Nucleus accumbens (tissue), 56 donors: ENCODE data around the gene RELL1.

ENCODE experiments used
- DNase-seq, 56 donors: peaks; one replicate each; lab custom pipeline; 2025; lab: John Stamatoyannopoulos, UW

The RELL1 gene

DNA sequence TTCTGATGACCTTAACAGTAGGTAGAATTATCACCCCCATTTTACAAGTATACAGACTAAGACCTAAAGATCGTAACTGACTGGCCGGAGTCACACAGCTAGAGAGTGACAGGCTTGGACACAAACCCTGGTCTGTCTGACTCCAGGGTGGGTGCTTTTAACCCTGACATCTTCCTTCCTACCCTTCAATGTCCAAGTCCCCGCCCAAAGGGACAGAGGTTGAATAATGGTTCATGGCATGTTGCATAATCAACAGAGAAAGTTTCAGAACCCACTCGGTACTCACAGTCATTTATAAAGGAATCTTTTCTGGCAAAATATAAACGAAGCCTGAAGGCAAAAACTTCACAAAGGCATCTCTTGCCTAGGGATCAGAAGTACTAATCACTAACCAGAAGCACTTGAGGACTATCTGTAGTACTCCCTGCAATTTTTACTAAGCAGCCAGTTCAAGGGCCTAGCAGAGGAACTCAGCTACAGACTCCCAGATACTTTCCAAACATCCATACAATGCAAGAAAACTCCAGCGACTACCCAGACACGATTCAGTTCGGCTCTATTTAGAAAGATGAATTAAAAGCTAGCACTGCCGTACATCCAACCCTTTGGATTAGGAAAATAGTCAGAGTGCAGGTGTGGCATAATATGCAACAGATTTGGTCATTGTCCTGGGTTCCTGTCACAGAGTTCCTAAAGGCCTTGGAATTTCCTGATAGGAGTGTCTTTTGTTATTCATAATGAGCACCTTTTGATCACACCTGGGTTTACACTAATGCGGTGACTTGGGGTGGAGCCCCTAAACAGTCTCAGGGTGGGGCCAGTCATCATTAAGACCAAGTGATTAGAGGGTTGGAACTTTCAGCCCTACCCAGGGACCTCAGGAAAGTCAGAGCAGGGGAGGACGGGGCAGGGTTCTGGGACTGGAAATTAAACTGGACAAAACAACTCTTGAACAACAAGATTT lies 44.0 kb downstream of the RELL1 start:
- DNase-seq, result no peak

DNA sequence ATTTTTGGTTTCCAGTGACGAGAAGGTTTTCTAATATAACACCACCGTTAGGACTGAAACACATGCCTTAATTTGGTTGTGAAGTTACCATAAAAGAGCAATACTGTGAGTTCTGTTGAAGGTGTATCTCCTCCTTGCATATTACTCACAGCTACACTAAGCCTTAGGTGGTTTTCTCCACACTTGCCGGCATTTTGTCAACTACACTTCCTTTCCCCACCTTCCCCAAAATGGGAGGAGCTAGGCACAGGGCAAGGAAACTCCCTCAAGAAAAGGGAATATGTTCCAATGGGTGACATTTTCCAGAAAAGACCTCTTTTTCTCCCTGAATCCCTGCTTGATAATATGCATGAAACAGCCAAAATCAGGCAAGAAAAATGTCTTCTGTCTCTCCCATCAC lies 44.8 kb downstream of the RELL1 start:
- DNase-seq, result no peak

DNA sequence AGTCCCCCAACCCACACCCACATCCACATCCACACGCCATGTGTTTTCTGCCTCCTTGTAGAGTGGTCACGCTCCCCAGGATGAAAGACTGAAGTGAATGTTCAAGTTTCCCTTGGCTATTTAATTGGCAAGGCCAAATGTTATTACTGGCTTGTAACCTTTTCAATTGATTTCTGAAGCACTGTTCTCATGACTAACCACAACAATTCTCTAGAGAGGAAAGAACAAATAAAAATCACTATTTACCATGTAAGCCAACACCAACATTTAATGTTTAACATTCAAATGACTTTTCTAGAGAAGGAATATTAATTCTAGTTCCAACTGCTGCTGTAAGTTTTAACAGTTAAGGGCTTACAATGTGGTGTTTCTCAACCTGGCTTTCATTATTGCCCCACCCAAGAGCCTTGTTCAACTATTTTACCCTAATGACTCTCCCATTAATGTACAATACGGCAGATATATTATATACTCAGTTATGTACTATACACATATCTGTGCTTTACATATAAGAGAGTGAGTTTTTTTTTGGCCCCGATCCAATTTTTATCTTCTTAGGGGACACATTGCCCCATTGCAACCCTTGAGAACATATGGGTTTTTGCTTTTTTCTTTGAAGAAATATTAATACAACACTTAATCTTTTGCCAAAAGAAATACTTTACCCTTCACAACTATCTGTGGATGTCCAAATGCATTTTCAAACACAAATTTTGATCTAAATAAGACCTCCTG lies 46.5 kb downstream of the RELL1 start:
- DNase-seq, result no peak

DNA sequence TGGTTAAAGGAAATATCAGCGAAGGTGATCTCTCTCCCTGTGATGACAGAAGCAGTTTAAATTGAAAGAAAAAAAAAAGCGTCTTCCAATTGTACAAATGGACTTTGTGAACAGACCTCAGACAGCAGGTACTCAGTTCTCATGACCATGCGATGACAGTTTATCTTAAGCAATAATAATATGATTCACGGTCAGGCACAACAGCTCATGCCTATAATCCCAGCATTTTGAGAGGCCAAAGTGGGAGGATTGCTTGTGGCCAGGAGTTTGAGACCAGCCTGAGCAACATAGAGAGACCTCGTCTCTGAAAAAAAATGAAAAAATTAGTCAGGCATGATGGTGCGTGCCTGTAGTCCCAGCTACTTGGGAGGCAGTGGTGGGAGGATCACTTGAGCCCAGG lies 51.0 kb downstream of the RELL1 start:
- DNase-seq, result no peak

DNA sequence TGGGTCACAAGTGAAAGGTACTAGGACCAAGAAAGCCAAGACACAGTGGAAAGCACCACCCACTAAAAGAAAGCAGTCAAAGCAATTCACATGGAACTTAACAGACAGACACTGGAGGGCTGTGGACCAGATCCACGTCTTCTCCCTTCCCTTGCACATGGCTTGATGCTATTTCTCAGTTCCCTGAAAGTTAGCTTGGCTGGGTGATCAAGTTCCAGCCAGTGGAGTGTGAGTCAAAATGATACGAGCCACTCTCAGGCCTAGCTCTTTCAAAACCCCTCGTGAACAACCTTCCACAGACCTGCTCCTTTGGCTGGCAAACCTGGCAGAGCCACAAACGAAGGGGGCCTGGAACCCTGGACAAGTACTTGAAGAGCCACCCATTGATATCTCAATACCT lies 52.0 kb downstream of the RELL1 start:
- DNase-seq, result no peak

DNA sequence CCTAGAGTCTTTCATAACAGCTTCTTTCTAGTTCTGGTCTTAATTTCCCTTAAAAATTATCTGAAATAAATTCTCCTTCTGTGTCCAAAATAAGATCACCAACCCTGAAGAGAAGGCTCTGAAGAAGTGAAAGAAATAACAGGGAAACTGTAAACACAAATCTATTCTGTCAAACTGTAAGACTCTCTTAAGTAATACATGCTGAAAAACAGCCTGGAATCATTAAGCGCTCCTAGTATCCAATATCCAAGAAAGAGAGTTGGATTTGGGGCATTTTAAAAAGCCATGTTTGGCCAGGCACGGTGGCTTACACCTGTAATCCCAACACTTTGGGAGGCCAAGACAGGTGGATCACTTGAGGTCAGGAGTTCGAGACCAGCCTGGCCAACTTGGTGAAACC lies 53.3 kb downstream of the RELL1 start:
- DNase-seq, result no peak

DNA sequence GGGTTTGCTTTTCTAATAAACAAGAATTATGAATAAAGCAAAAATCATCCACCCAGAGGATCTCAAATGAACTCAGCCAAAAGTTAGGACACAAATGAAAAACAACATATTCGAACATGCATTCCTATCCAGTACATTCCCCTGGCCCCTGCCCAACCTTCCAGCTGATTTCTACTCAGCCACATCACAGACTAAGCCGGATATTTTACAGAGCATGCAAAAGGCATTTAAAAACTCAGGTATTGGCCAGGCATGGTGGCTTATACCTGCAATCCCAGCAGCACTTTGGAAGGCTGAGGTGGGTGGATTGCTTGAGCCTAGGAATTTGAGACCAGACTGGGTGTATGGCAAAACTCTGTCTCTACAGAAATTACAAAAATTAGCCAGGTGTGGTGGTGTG lies 54.6 kb downstream of the RELL1 start:
- no peak for DNase-seq

DNA sequence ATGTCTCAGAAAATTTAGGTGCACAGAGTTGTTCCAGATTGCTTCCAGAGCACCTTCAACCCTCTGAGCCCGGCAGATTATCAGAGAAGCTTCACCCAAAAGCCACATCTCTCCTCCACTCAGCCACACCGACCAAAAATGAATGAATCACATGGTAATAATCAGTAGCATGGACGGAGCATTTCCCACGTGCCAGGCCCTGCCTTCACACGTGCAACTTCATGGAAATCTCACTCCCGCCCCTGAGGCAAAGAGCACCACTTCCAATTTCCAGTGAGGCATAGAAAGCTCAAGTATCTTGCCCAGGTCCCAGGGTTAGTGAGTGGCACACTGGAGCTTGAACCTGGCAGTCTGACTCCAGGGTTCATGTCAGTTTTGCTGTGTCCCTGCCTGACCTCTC lies 56.5 kb downstream of the RELL1 start:
- no peak for DNase-seq

DNA sequence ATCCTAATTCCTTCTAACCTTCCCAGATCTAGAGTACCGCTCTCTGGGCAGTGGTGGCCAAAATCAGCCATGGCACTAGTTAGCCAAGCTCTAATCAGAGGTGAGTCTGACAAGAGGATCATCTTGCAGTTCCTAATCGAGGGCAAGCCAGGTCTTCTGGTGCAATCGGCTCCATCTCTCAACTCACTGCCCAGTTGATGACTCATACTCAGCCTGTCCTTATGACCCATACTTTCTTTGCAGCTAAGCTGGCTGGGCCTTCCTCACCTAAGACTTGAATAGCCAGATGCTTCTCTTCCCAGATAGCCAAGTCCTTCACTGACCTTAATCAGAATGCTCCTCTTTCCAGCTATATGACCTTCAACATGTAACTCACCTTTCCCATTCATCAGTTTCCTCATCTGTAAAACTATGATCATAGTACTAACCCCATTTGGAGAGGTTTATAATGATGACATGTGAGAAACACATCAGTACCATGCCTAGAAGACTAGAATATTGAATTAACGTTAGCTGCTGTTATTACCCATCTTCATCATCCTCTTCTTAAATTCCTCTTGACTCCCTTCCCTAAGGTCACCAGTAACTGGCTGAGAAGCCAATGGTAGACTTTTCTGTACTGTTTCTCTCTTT lies 57.1 kb downstream of the RELL1 start:
- no peak for DNase-seq

DNA sequence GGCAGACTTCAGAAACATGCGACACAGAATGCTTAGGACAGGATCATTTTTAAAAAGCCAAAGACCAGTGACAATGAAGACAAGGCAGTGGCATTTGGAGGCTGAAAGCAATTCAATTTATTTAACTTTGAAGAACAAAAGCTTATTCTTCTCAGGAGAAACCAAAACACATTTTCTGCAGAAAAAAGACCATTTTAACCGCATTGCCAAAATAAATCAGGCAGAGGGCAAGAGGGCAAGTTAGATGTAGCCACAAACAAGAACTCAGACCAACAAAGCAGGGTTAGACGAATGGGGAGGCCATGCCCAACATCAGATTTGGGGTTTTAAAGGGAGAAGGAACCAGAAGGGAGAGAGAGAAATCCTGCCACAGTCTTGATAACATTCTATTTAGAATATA lies 58.9 kb downstream of the RELL1 start:
- no peak for DNase-seq

DNA sequence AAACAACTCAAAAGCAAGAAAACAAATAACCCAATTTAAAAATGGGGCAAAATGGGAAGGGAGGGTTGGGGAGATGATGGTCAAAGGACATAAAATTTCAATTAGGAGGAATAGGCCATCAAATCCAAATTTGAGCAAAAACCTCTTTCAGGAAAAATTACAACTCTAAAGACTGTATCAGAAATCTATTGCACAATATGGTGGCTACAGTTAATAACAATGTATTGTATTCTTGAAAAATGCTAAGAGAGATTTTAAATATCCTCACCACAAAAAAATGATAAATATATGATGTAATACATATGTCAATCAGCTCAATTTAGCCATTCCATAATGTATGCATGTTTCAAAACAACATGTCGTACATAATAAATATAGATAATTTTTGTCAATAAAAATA lies 60.7 kb downstream of the RELL1 start:
- no peak for DNase-seq

DNA sequence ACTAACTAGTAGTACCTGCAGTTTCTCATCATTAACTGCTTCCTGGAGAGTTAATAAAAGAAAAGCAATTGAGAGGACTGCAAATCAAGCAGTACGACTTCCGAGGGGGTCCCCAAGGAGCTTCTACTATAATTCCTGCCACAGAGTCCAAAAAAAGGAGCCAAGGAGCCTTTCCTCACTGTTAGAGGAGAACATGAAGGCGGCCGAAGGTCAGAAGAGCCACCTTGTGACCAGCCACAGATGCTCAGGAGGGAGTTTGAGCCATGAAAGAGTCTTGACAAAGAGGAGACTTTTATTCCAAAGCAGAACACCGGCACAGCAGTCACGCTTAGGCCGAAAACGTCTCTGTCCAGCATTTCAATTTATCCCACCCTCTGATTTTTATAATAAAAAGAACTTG lies 62.2 kb downstream of the RELL1 start:
- DNase-seq, result no peak

DNA sequence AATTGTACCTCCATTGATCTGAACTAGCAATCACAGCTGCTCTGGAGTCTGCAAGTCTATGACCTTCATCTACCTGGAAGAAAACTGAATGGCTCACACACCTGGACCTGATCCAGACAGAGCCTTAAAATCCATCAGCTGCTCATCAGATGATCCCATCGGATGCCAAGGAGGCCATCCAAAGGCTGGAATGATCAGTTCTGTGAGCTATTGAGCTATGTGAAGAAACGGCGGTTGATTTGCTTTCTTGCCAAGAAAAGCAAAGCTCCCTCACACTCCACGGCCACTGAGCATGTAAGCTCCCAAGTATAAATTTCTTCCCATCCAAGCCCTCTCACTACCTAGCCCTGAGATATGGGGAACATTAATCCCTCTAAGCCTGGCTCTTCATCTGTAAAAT lies 63.1 kb downstream of the RELL1 start:
- DNase-seq, result no peak

DNA sequence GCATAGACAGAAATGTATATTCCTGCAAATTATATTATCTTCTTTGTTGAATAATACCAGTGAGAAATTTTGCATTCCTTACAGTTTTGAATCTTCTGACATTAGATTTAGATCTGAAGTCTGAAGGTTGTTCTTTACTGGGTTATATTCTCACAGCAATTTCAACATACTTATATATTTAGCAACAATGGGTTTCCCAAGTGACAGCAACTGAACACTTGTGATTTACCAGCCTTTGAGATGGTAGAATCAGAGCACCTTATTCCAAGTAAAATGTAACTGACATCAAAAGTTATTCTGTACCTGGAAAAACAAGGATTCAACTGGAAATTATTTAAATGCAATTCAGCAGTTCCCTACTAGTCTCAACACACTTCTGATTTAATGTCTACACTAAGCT lies 66.0 kb downstream of the RELL1 start:
- DNase-seq, result no peak

DNA sequence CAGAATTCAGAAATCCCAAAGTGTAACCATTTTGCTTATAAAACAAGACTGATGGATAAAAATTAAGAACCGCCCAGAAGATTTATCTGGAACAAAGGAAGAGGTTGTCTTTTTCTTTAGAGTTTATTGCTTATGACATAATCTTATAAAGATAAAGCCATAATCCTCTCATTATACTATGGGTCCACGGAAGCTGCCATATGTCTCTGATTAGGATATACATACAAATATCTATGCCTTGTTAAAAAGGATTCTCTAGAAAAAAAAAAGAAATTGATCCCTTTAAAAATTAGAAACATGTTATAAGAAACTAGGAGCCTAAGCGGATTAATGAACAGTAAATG lies 70.5 kb downstream of the RELL1 start:
- no peak for DNase-seq

DNA sequence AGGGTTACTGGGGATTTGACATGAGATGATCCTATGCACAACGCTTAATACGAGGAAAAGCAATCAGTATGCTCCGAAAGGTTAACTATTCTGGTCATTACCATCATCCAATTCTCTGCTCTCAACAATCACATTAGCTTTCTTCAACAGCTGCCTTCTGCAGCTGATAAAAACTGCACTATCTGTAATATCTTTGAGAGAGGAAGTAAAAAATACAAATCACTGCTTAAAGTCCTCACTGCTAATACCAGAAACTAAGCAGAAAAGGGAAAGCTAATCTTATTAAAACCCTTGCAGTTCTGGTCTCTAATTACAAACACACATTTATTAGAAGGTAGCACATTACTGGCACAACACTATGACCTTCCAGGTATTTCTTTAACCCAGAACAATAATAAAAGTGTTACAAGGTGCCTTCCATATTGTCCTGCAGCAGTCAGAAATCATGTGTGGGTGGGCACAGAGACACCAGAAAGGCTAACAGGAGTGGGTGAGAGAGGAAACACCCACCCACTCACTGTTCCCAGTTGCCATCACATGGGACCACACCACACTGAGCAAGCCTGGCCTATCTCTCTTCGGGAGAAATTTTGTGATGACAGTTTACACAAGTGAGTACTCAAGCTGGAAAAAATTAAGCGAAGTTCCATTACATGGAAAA lies 71.0 kb downstream of the RELL1 start:
- DNase-seq, result no peak

DNA sequence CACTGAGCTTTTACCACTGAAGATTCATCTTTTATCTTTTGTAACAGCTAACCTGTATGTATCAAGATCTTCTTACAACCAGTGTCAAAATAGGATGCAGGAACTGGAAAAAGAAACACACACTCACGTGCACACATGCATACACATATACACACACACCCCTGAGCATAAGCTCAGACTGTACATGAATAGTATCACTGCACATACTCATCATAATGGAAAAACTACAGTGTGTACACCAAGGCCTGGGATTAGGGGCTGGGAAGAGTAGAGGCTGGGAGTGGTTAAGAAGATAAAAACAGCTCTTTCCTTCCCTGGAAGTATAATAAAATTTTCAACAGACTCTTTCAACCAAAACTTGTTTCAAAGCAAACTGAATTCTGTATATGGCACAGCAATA lies 73.4 kb downstream of the RELL1 start:
- no peak for DNase-seq

DNA sequence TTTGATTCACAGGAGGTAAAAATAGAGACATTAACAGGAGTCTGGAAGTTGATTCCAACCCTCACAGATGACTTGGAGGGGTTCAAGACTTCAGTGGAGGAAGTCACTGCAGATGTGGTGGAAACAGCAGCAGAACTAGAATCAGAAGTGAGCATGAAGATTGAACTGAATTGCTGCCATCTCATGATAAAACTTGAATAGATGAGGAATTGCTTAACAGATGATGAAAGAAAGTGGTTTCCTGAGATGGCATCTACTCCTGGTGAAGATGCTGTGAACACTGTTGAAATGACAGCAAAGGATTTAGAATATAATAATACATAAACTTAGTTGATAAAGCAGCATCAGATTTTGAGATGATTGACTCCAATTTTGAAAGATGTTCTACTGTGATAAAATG lies 76.5 kb downstream of the RELL1 start:
- no peak for DNase-seq

DNA sequence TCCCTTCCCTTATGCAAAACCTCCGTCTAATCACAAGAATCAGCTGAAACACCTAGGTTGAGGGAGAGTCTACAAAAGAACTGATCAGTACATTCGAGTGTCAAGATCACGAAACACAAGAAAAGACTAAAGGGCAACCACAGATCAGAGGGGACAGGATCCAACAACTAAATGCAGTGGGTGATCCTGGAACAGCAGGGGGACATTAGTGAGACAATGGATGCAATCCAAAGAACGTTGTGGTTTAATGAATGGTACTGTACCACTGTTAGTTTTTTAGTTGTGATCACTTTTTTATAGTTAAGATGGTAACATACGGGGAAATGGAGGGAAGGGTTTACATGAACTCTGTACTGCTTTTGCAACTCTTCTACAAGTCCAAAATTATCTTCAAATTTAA lies 79.2 kb downstream of the RELL1 start:
- no peak for DNase-seq

DNA sequence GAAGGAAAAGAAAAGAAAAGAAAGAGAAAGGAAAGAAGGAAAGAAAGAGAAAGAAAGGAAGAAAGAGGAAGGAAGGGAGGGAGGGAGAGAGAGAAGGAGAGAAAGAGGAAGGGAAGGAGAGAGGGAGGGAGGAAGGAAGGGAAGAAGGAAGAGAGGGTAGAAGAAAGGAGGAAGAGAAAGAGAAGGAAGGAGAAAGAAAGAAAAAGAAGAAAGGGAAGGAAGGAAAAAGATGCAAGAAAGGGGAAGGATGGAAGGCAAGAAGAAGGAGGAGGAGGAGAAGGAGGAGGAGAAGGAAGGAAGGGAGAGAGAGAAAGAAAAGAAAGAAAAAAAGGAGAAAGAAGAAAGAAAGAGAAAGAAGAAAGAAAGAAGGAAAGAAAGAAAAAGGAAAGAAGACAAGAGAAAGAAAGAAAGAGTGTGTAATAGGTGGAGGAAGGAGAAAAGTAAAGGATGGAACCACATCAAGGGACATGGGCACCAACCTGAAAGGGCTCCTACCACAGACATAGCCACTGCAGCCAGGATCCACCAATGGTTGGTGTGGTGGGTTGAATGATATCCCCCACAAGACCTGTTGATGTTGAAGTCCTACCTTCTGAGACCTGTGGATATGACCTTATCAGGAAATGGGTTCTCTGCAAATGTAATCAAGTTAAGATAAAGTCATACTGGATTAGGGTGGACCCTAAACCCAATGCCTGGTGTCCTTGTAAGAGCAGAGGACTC lies 80.2 kb downstream of the RELL1 start:
- no peak for DNase-seq
